ENCODE measurements around the gene TSPAN1. TPM values are rescaled to one million over a fixed set of nuclear protein-coding genes. Genes with fewer than 3 reads are reported as not detected.

The TSPAN1 gene
- total RNA-seq, 2 donors from 2014 or later, result 1.6 to 1.8 TPM

- no peak for DNase-seq
- ATAC-seq, result no peak
- intact Hi-C loops (cut with DNase I), result no loop called here
Observed at GRCh38 chr1:46181343-46182260, 6.7 kb downstream of the TSPAN1 start.

GRCh38 chr1:46183079-46183847, 8.4 kb downstream of the TSPAN1 start:
- DNase-seq (peak; percentile 76), ATAC-seq (peak; percentile 73 to 75)
- intact Hi-C loops (cut with DNase I), result no loop called here

- intact Hi-C loops (cut with DNase I), result no loop called here
- DNase-seq (no peak), ATAC-seq (no peak)
Observed at GRCh38 chr1:46183926-46184557, 9.2 kb downstream of the TSPAN1 start.

GRCh38 chr1:46184920-46185658, 10.2 kb downstream of the TSPAN1 start:
- intact Hi-C loops (cut with DNase I), result no loop called here
- no peak for DNase-seq
- ATAC-seq, result no peak

GRCh38 chr1:46186076-46186475, 11.2 kb downstream of the TSPAN1 start:
- ATAC-seq (no peak), DNase-seq (no peak)
- intact Hi-C loops (cut with DNase I), result no loop called here

- ATAC-seq (no peak), DNase-seq (no peak)
- intact Hi-C loops (cut with DNase I), result no loop called here
Observed at GRCh38 chr1:46187106-46187869, 12.4 kb downstream of the TSPAN1 start.

GRCh38 chr1:46188295-46189030, 13.6 kb downstream of the TSPAN1 start:
- intact Hi-C loops (cut with DNase I), result no loop called here
- DNase-seq (no peak), ATAC-seq (peak in 1 of 2 donors; percentile 24)

GRCh38 chr1:46190539-46190938, 15.7 kb downstream of the TSPAN1 start:
- intact Hi-C loops (cut with DNase I), result no loop called here
- ATAC-seq (no peak), DNase-seq (no peak)

- intact Hi-C loops (cut with DNase I), result no loop called here
- DNase-seq (no peak), ATAC-seq (no peak)
Observed at GRCh38 chr1:46191033-46191701, 16.3 kb downstream of the TSPAN1 start.

GRCh38 chr1:46192171-46192570, 17.3 kb downstream of the TSPAN1 start:
- no peak for ATAC-seq
- DNase-seq, result no peak
- intact Hi-C loops (cut with DNase I), result no loop called here

GRCh38 chr1:46193285-46193684, 18.4 kb downstream of the TSPAN1 start:
- DNase-seq, result no peak
- ATAC-seq, result no peak
- intact Hi-C loops (cut with DNase I), result no loop called here

GRCh38 chr1:46193984-46194570, 19.2 kb downstream of the TSPAN1 start:
- DNase-seq, result no peak
- no peak for ATAC-seq
- intact Hi-C loops (cut with DNase I), result no loop called here

- intact Hi-C loops (cut with DNase I), result no loop called here
- no peak for DNase-seq
- ATAC-seq, result no peak
Observed at GRCh38 chr1:46194641-46195193, 19.8 kb downstream of the TSPAN1 start.

- ATAC-seq (no peak), DNase-seq (no peak)
- intact Hi-C loops (cut with DNase I), result no loop called here
Observed at GRCh38 chr1:46196609-46197008, 21.7 kb downstream of the TSPAN1 start.

- intact Hi-C loops (cut with DNase I), result no loop called here
- DNase-seq, result no peak
- peak; percentile 0 to 13 for ATAC-seq
Observed at GRCh38 chr1:46197560-46197963, 22.7 kb downstream of the TSPAN1 start.

- intact Hi-C loops (cut with DNase I), result no loop called here
- peak; percentile 68 for DNase-seq
- peak; percentile 91 to 96 for ATAC-seq
Observed at GRCh38 chr1:46197964-46198811, 23.3 kb downstream of the TSPAN1 start, which contains the start of gene POMGNT1. POMGNT1 (minus strand) TSS chr1:46198434; CDS start chr1:46197821, 613 bp downstream.

Data from left cardiac atrium (tissue), 4 donors.